K562 (cell line): ENCODE data around the gene NOTCH1. TPM values are rescaled to one million over a fixed set of nuclear protein-coding genes. Genes with fewer than 3 reads are reported as not detected.

Experiments
- ATAC-seq: fragments of 200-7000 bp; cut with Tn5 transposase; 3 replicates; pipeline ENCODE4 v1.9.1; 2020; ENCODE audit warnings: moderate library complexity
- BruUV-seq: library from RNA; stranded (reverse); fragments of 400-500 nt; replicated peaks from 2 replicates; lab custom pipeline; 2021; lab: Mats Ljungman, UMichigan
- CTCF ChIA-PET: fragments of 300-600 bp; formaldehyde crosslinking; extraction: SDS; loops from one replicate; lab custom pipeline; 2021; ENCODE audit warnings: low intra/inter-chr PET ratio; lab: Yijun Ruan, JAX
- POLR2A ChIA-PET: fragments of 300-600, 350-650 bp; sonication (Branson Sonifier 250); formaldehyde crosslinking; extraction: SDS; loops from one replicate; lab custom pipeline; 2021; ENCODE audit warnings: antibody characterized with exemption, inconsistent platforms; lab: Yijun Ruan, JAX
- DNase-seq, 4 experiments: peaks; one replicate each; pipeline versions ENCODE4 v3.0.0 to v3.0.0-alpha.2; 2011 to 2018; ENCODE audit warnings: low spot score in 3 of 4, mixed read lengths in 3 of 4; ENCODE audit errors: extremely low read depth in 1 of 4
- FAIRE-seq: peaks from 2 replicates; lab custom pipeline; 2011; peaks lifted over from hg19 to GRCh38; lab: Jason Lieb, UNC
- H2AFZ ChIP-seq: 2 replicates; pipeline ENCODE4 v1.6.0; 2011; ENCODE audit warnings: low read depth, low read length, control low read depth, inconsistent platforms
- H3K27ac ChIP-seq: fragments of 200-600 bp; 3 replicates; pipeline ENCODE4 v1.8.0; 2011; ENCODE audit warnings: low read depth, mild to moderate bottlenecking, control low read depth, inconsistent platforms, low read length, moderate library complexity, mixed read lengths; ENCODE audit errors: extremely low read depth
- H3K27me3 ChIP-seq, 2 experiments: fragments of 300-600 bp in 1 of 2; 2 replicates in 1 of 2; 3 replicates in 1 of 2; pipeline versions ENCODE4 v1.6.0 to v1.8.0; 2011; ENCODE audit warnings: inconsistent platforms in 2 of 2, low read length in 2 of 2, mild to moderate bottlenecking in 1 of 2, mixed read lengths in 1 of 2, moderate library complexity in 1 of 2; ENCODE audit not compliant: control insufficient read depth in 2 of 2, insufficient read depth in 2 of 2
- H3K36me3 ChIP-seq: fragments of 300-600 bp; 3 replicates; pipeline ENCODE4 v1.8.0; 2011; ENCODE audit warnings: mild to moderate bottlenecking, low read length, inconsistent platforms; ENCODE audit not compliant: control insufficient read depth, insufficient read depth
- H3K4me1 ChIP-seq, 2 experiments: fragments of 200-600 bp in 1 of 2; replicated peaks in 1 of 2; 2 replicates in 1 of 2; 3 replicates in 1 of 2; pipeline versions ENCODE4 v1.5.1 to v1.8.0; 2011; ENCODE audit warnings: inconsistent platforms in 2 of 2, low read length in 2 of 2, mild to moderate bottlenecking in 1 of 2, mixed read lengths in 1 of 2, moderate library complexity in 1 of 2; ENCODE audit not compliant: control insufficient read depth in 2 of 2, insufficient read depth in 2 of 2
- H3K4me2 ChIP-seq: 2 replicates; pipeline ENCODE4 v1.6.1; 2011; ENCODE audit warnings: low read length, control low read depth, inconsistent platforms, mixed read lengths; ENCODE audit not compliant: insufficient read depth
- H3K4me3 ChIP-seq: fragments of 200-600 bp; sonication (generic), shearing (Covaris generic); 2 replicates; pipeline ENCODE4 v1.5.1; 2016; ENCODE audit warnings: control low read depth, inconsistent platforms
- H3K79me2 ChIP-seq: fragments of 200-600 bp; 3 replicates; pipeline ENCODE4 v1.8.0; 2011; ENCODE audit warnings: low read length, inconsistent platforms; ENCODE audit not compliant: control insufficient read depth, insufficient read depth
- H3K9ac ChIP-seq, 2 experiments: 2 replicates each; pipeline versions ENCODE4 v1.6.0 to v1.6.1; 2011; ENCODE audit warnings: low read depth in 2 of 2, low read length in 2 of 2, control low read depth in 1 of 2, inconsistent platforms in 1 of 2, mild to moderate bottlenecking in 1 of 2, mixed read lengths in 1 of 2; ENCODE audit not compliant: insufficient read depth in 1 of 2
- H3K9me1 ChIP-seq: one replicate; pipeline ENCODE4 v1.6.0; 2011; ENCODE audit warnings: inconsistent platforms, mild to moderate bottlenecking, low read length, moderate library complexity; ENCODE audit not compliant: control insufficient read depth, insufficient read depth
- H3K9me3 ChIP-seq: replicated peaks from 2 replicates; pipeline ENCODE4 v1.5.1; 2011; ENCODE audit warnings: low read depth, low read length, inconsistent platforms; ENCODE audit not compliant: control insufficient read depth, insufficient read depth
- H4K20me1 ChIP-seq: replicated peaks from 2 replicates; pipeline ENCODE4 v1.6.1; 2011; ENCODE audit warnings: low read length, inconsistent platforms, mixed read lengths; ENCODE audit not compliant: control insufficient read depth, insufficient read depth
- ARID1B ChIP-seq: fragments of 450-650 bp; IDR thresholded peaks from 2 replicates; pipeline ENCODE4 v1.6.1; 2016; ENCODE audit warnings: antibody characterized with exemption, mild to moderate bottlenecking, inconsistent platforms
- ASH1L ChIP-seq: fragments of 450-650 bp; IDR thresholded peaks from 2 replicates; pipeline ENCODE4 v1.6.1; 2018; ENCODE audit warnings: borderline replicate concordance, mild to moderate bottlenecking, low read depth; ENCODE audit not compliant: partially characterized antibody
- ATF7 ChIP-seq: fragments of 450-650 bp; IDR thresholded peaks from 2 replicates; pipeline ENCODE4 v1.7.1; 2014; ENCODE audit warnings: mild to moderate bottlenecking, moderate library complexity
- CCNT2 ChIP-seq: IDR thresholded peaks from 2 replicates; pipeline ENCODE4 v1.6.1; 2011; ENCODE audit warnings: borderline replicate concordance, low read depth, mild to moderate bottlenecking, moderate library complexity, mixed read lengths, low read length; ENCODE audit not compliant: insufficient read length; ENCODE audit errors: extremely low read depth
- EP300 ChIP-seq: IDR thresholded peaks from 2 replicates; pipeline ENCODE4 v1.6.1; 2012; ENCODE audit warnings: low read length, improper control_type of control experiment
- ILF3 ChIP-seq: fragments of 450-650 bp; IDR thresholded peaks from 2 replicates; pipeline ENCODE4 v1.6.1; 2018; ENCODE audit warnings: antibody characterized with exemption, mild to moderate bottlenecking, moderate library complexity, borderline replicate concordance
- MAFG ChIP-seq: fragments of 450-650 bp; conservative IDR thresholded peaks from 2 replicates; pipeline ENCODE4 v1.6.1; 2016; ENCODE audit warnings: missing genetic modification characterization, missing compliant biosample characterization
- MBD1 ChIP-seq: fragments of 250-450 bp; sonication (Bioruptor Pico); IDR thresholded peaks from 2 replicates; pipeline ENCODE4 v1.8.0; 2022; ENCODE audit warnings: inconsistent platforms
- MEIS2 ChIP-seq: fragments of 450-650 bp; IDR thresholded peaks from 2 replicates; pipeline ENCODE4 v1.6.1; 2014; ENCODE audit warnings: mild to moderate bottlenecking; ENCODE audit not compliant: partially characterized antibody
- RAD21 ChIP-seq, 2 experiments: fragments of 250-450 bp in 1 of 2; fragments of 450-650 bp in 1 of 2; sonication (Bioruptor Pico) in 1 of 2; formaldehyde crosslinking in 1 of 2; IDR thresholded peaks in 1 of 2; conservative IDR thresholded peaks in 1 of 2; 2 replicates each; pipeline versions ENCODE4 v1.4.0 to v1.8.0; 2020 to 2022; ENCODE audit warnings: mild to moderate bottlenecking in 2 of 2, moderate library complexity in 1 of 2
- SMARCE1 ChIP-seq: fragments of 450-650 bp; IDR thresholded peaks from 2 replicates; pipeline ENCODE4 v1.7.1; 2016; ENCODE audit warnings: mild to moderate bottlenecking
- TRIM24 ChIP-seq, 2 experiments: fragments of 450-650 bp; IDR thresholded peaks; 2 replicates each; pipeline ENCODE4 v1.6.1; 2016
- ZC3H4 ChIP-seq: sonication (generic); formaldehyde crosslinking; IDR thresholded peaks from 2 replicates; pipeline ENCODE4 v1.9.0; 2021; ENCODE audit warnings: missing genetic modification reagents, borderline replicate concordance
- ZNF197 ChIP-seq: fragments of 200-800 bp; sonication (Bioruptor generic); IDR thresholded peaks from 2 replicates; pipeline ENCODE4 v1.6.1; 2016; ENCODE audit warnings: low read depth, missing genetic modification characterization, missing compliant biosample characterization
- ZNF316 ChIP-seq: fragments of 450-650 bp; IDR thresholded peaks from 2 replicates; pipeline ENCODE4 v1.6.1; 2016
- ZNF584 ChIP-seq: fragments of 200-800 bp; sonication (Bioruptor generic); IDR thresholded peaks from 2 replicates; pipeline ENCODE4 v1.6.1; 2016; ENCODE audit warnings: low read depth, mild to moderate bottlenecking, missing genetic modification characterization, missing compliant biosample characterization
- ZNF586 ChIP-seq: fragments of 450-650 bp; formaldehyde crosslinking; conservative IDR thresholded peaks from 2 replicates; pipeline ENCODE4 v1.4.0; 2020; ENCODE audit warnings: mild to moderate bottlenecking, moderate library complexity
- ZNF589 ChIP-seq: fragments of 200-800 bp; sonication (Bioruptor generic); IDR thresholded peaks from 2 replicates; pipeline ENCODE4 v1.6.1; 2016; ENCODE audit warnings: low read depth, missing genetic modification characterization, missing compliant biosample characterization
- ZNF785 ChIP-seq: fragments of 250-450 bp; sonication (Bioruptor Pico); IDR thresholded peaks from 2 replicates; pipeline ENCODE4 v1.4.0; 2020; ENCODE audit warnings: mild to moderate bottlenecking
- WGBS: fragments of 100-300 bp; shearing (Covaris generic); methylation state at CpG from one replicate; pipeline ENCODE4 v1.1.6; 2016; ENCODE audit warnings: low coverage, mixed read lengths; ENCODE audit not compliant: insufficient coverage; ENCODE audit errors: missing lambda C conversion rate; 5-methylcytosine and 5-hydroxymethylcytosine counted together
- in situ Hi-C: fragments of 300-500 bp; cut with MboI; formaldehyde crosslinking; loops from 4 replicates; pipeline ENCODE4 v1.15.0; 2018; ENCODE audit warnings: inconsistent platforms, mixed read lengths
- intact Hi-C: fragments of 100-400 bp; cut with micrococcal nuclease; formaldehyde crosslinking; loops from 2 replicates; pipeline ENCODE4 v1.14.2; 2022
- polyA plus RNA-seq, 8 experiments: library from polyadenylated mRNA; depleted of rRNA in 4 of 8; stranded (reverse) in 5 of 8; unstranded in 3 of 8; fragments of >200 nt; fragmentation: Nextera tagmentation in 2 of 8; fragmentation: Illumina TruSeq in 1 of 8; extraction: Ambion mirVana in 2 of 8; extraction: Trizol in 1 of 8; gene quantifications; 2 replicates each; pipeline versions ENCODE4 v1.2.1 to v1.2.3, GENCODE V29; 2011 to 2014; ENCODE audit warnings: inconsistent platforms in 1 of 8, missing spikeins in 1 of 8
- total RNA-seq, 7 experiments: library from RNA; depleted of rRNA in 6 of 7; stranded (reverse); fragments of >200 nt in 6 of 7; fragmentation: Illumina TruSeq in 2 of 7; extraction: Trizol in 2 of 7; gene quantifications; 2 replicates each; pipeline versions ENCODE4 v1.2.1 to v1.2.3, GENCODE V29; 2011 to 2021; ENCODE audit warnings: low replicate concordance in 1 of 7

NOTCH1 gene
- total and polyA plus RNA-seq, 9 of the 15 experiments (the other 6 are each of a cell fraction or from before 2014, with no cell fraction given), result 0.03 to 31.4 (median 2.3) TPM

- TF ChIP-seq CCNT2 (no peak), ZNF316 (no peak), ILF3 (no peak), ATF7 (no peak), ZNF785 (no peak)
Measured at GRCh38 chr9:136553581-136553980, 7.7 kb upstream of the NOTCH1 start (continued).

- in situ Hi-C loops (no loop called here), intact Hi-C loops (no loop called here)
- Histone ChIP-seq H3K27me3 (peaks cover 0 to 5% of the 10 kb centered on the region in 2 experiments; a peak in 1 of 5 replicates), H3K4me3 (no peak overlapping the region), H3K9me1 (peaks cover 2% of the 10 kb centered on the region), H3K9ac (0 out of 4 replicates have a peak overlapping the region, but pooled peaks of 1 of the 2 experiments have one; percentile 56), H3K9me3 (no peaks in the 10 kb centered on the region), H3K4me2 (peak overlapping the region; percentile 3; the same call in 1 of the 2 replicates), H3K79me2 (no peaks in the 10 kb centered on the region), H3K4me1 (peaks cover 22 to 75% of the 10 kb centered on the region in 2 experiments), H3K36me3 (no peaks in the 10 kb centered on the region), H2AFZ (peak overlapping the region; percentile 53; the same call in 1 of the 2 replicates), H4K20me1 (no peaks in the 10 kb centered on the region), H3K27ac (no peak overlapping the region)
- POLR2A ChIA-PET, result interaction anchor here (0.7 to 1.3 kb wide), 4 partner anchors 10 to 305 kb away, joined by 3 to 6 read pairs (median 4); no protein-coding TSS in a partner anchor
- WGBS, result 30% methylated on average over 22 of the region's 22 CpGs
- FAIRE-seq (peak; percentile 69), ATAC-seq (peak; percentile 29), DNase-seq (peak in 1 of 4 experiments; percentile 27)
- CTCF ChIA-PET, result no interaction called here
- BruUV-seq, result no TSS peak
- TF ChIP-seq MBD1 (0 out of 2 replicates have a peak, but pooled peaks have one; percentile 19), ASH1L (no peak), MAFG (tag) (0 out of 2 replicates have a peak, but pooled peaks have one; percentile 11), EP300 (peak; percentile 62; the same call in 1 of the 2 replicates), SMARCE1 (peak; percentile 51; the same call in 1 of the 2 replicates), TRIM24 (IDR thresholded peaks at IDR 0.05) (peak in 1 of 2 experiments; percentile 15; a peak in 1 of 4 replicates), ARID1B (0 out of 2 replicates have a peak, but pooled peaks have one; percentile 17), ZNF197 (CRISPR knock-in tag) (0 out of 2 replicates have a peak, but pooled peaks have one; percentile 47), ZNF586 (CRISPR knock-in tag) (no peak), ZNF589 (CRISPR knock-in tag) (peak; percentile 83), RAD21 (CRISPR knock-in tag; conservative IDR thresholded peaks at IDR 0.05 in 1 of 2, IDR thresholded peaks at IDR 0.05 in 1 of 2) (0 out of 4 replicates have a peak, but pooled peaks of 1 of the 2 experiments have one; percentile 7), ZC3H4 (CRISPR knock-in tag) (no peak), ZNF584 (CRISPR knock-in tag) (0 out of 2 replicates have a peak, but pooled peaks have one; percentile 48), MEIS2 (peak; percentile 59)
Measured at GRCh38 chr9:136552117-136552703, 6.4 kb upstream of the NOTCH1 start.
